GM23338 (cell line): Measurements from ENCODE around the gene TNC. TPM values are rescaled to one million over a fixed set of nuclear protein-coding genes. Genes with fewer than 3 reads are reported as not detected.

Experiments
- ATAC-seq: fragments of 200-7000 bp; cut with Tn5 transposase; 3 replicates; pipeline ENCODE4 v1.9.1; 2020
- DNase-seq: peaks from one replicate; pipeline ENCODE4 v3.0.0-alpha.2; 2015; ENCODE audit warnings: low spot score
- H2AFZ ChIP-seq: fragments of 200-600 bp; sonication (generic); 2 replicates; pipeline ENCODE4 v1.8.0; 2016; ENCODE audit warnings: antibody characterized with exemption, mild to moderate bottlenecking, moderate library complexity
- H3F3A ChIP-seq: fragments of 200-600 bp; sonication (generic); replicated peaks from 2 replicates; pipeline ENCODE4 v1.8.0; 2017; ENCODE audit warnings: antibody characterized with exemption, mixed run types, low read depth
- H3K27ac ChIP-seq: fragments of 200-600 bp; sonication (generic); 2 replicates; pipeline ENCODE4 v1.6.1; 2016; ENCODE audit warnings: low read depth
- H3K27me3 ChIP-seq: fragments of 200-600 bp; sonication (generic); 2 replicates; pipeline ENCODE4 v1.8.0; 2016; ENCODE audit warnings: mild to moderate bottlenecking, mixed run types, moderate library complexity; ENCODE audit not compliant: insufficient read depth
- H3K36me3 ChIP-seq: fragments of 200-600 bp; sonication (generic); 2 replicates; pipeline ENCODE4 v1.8.0; 2016; ENCODE audit warnings: mild to moderate bottlenecking; ENCODE audit not compliant: insufficient read depth
- H3K4me1 ChIP-seq: fragments of 200-600 bp; sonication (generic); 2 replicates; pipeline ENCODE4 v1.8.0; 2016; ENCODE audit warnings: mild to moderate bottlenecking, moderate library complexity; ENCODE audit not compliant: insufficient read depth
- H3K4me2 ChIP-seq: fragments of 200-600 bp; sonication (generic); 2 replicates; pipeline ENCODE4 v1.7.1; 2017; ENCODE audit warnings: mixed run types
- H3K4me3 ChIP-seq: fragments of 200-600 bp; sonication (generic); 2 replicates; pipeline ENCODE4 v1.6.1; 2016; ENCODE audit warnings: mixed run types
- H3K79me2 ChIP-seq: fragments of 200-600 bp; sonication (generic); replicated peaks from 2 replicates; pipeline ENCODE4 v1.8.0; 2017; ENCODE audit warnings: mild to moderate bottlenecking; ENCODE audit not compliant: insufficient read depth
- H3K9me2 ChIP-seq: fragments of 200-600 bp; sonication (generic); 2 replicates; pipeline ENCODE4 v1.8.0; 2017; ENCODE audit not compliant: insufficient read depth
- H4K20me1 ChIP-seq: fragments of 200-600 bp; sonication (generic); replicated peaks from 2 replicates; pipeline ENCODE4 v1.8.0; 2017; ENCODE audit warnings: mild to moderate bottlenecking; ENCODE audit not compliant: insufficient read depth
- H3K27ac Mint-ChIP-seq: 2 replicates; pipeline ENCODE4 v1.8.0; 2020; ENCODE audit warnings: inconsistent platforms, mild to moderate bottlenecking, moderate library complexity, mixed read lengths
- H3K27me3 Mint-ChIP-seq: 3 replicates; pipeline ENCODE4 v1.8.0; 2022; ENCODE audit warnings: low read depth, mild to moderate bottlenecking, moderate library complexity, mixed read lengths, inconsistent platforms; ENCODE audit not compliant: insufficient read depth, poor library complexity
- H3K36me3 Mint-ChIP-seq: 3 replicates; pipeline ENCODE4 v1.8.0; 2021; ENCODE audit warnings: low read depth, mild to moderate bottlenecking, inconsistent platforms, moderate library complexity, mixed read lengths
- H3K4me1 Mint-ChIP-seq: 3 replicates; pipeline ENCODE4 v1.8.0; 2020; ENCODE audit warnings: mild to moderate bottlenecking, inconsistent platforms, mixed read lengths
- H3K4me3 Mint-ChIP-seq: 3 replicates; pipeline ENCODE4 v1.8.0; 2021; ENCODE audit warnings: moderate library complexity, mild to moderate bottlenecking, inconsistent platforms, mixed read lengths
- H3K9me3 Mint-ChIP-seq: 3 replicates; pipeline ENCODE4 v1.8.0; 2020; ENCODE audit warnings: moderate library complexity, mild to moderate bottlenecking, inconsistent platforms, mixed read lengths
- CREB1 ChIP-seq: fragments of 250-450 bp; sonication (Bioruptor Pico); IDR thresholded peaks from 2 replicates; pipeline ENCODE4 v1.5.0; 2020; ENCODE audit warnings: low read depth, mild to moderate bottlenecking, moderate library complexity
- CTCF ChIP-seq, 2 experiments: fragments of 200-600 bp in 1 of 2; sonication (generic) in 1 of 2; conservative IDR thresholded peaks; 2 replicates each; pipeline versions ENCODE4 v1.5.1 to v1.6.1; 2016 to 2017; ENCODE audit warnings: antibody characterized with exemption in 2 of 2, low read depth in 2 of 2, mild to moderate bottlenecking in 2 of 2, moderate library complexity in 1 of 2
- ETS1 ChIP-seq: IDR thresholded peaks from 2 replicates; pipeline ENCODE4 v1.6.1; 2016; ENCODE audit warnings: antibody characterized with exemption
- JUNB ChIP-seq: IDR thresholded peaks from one replicate; pipeline ENCODE4 v1.6.1; 2016; ENCODE audit warnings: antibody characterized with exemption; ENCODE audit not compliant: unreplicated experiment
- POLR2AphosphoS5 ChIP-seq: IDR thresholded peaks from 2 replicates; pipeline ENCODE4 v1.6.1; 2016; ENCODE audit warnings: antibody characterized with exemption, low read depth
- REST ChIP-seq: IDR thresholded peaks from one replicate; pipeline ENCODE4 v1.6.1; 2018; ENCODE audit warnings: antibody characterized with exemption; ENCODE audit not compliant: unreplicated experiment
- ZNF114 ChIP-seq: fragments of 250-450 bp; sonication (Bioruptor Pico); IDR thresholded peaks from 2 replicates; pipeline ENCODE4 v1.5.0; 2020; ENCODE audit warnings: mild to moderate bottlenecking, moderate library complexity
- ZNF331 ChIP-seq: fragments of 250-450 bp; sonication (Bioruptor Pico); IDR thresholded peaks from 2 replicates; pipeline ENCODE4 v1.5.0; 2020; ENCODE audit warnings: low read depth, mild to moderate bottlenecking, moderate library complexity
- polyA plus RNA-seq: library from polyadenylated mRNA; unstranded; fragments of >200 nt; fragmentation: Nextera tagmentation; extraction: Ambion mirVana; gene quantifications from 2 replicates; pipeline ENCODE4 v1.2.1, GENCODE V29; 2016
- total RNA-seq: library from RNA; depleted of rRNA; stranded (reverse); fragments of >200 nt; shearing (Covaris generic); gene quantifications from 2 replicates; pipeline ENCODE4 v1.2.3, GENCODE V29; 2014

The TNC gene
- total and polyA plus RNA-seq, 2 experiments from 2014 or later: 0.89 to 2.7 TPM

DNA sequence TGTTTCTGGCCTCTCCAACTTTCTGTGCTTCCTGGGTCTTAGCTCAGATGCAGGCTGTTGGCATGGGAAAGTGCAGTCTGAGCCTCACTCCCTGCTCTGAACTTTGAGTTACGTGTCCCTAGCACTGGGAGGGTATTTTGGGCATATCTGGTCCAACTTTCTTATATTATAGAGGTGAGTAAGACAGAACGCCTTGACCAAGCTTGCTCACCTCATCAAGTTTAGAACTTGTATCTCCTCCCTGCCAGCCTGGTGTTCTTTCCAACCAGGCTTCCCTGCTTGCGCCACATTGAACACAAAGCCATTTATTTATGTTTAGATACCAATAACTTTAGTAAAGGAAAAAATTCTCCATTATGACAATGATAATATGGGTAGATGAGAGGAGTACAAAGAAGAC, 33.2 kb downstream of the TNC start:
- no peaks in the 10 kb centered on the region for H3K9me3 Mint-ChIP-seq
- H3F3A ChIP-seq: no peaks in the 10 kb centered on the region
- no peaks in the 10 kb centered on the region for H3K36me3 ChIP-seq
- no peak overlapping the region for H3K27ac ChIP-seq
- peaks cover 6% of the 10 kb centered on the region for H3K27me3 Mint-ChIP-seq
- no peaks in the 10 kb centered on the region for H4K20me1 ChIP-seq
- H3K79me2 ChIP-seq: no peaks in the 10 kb centered on the region
- no peak overlapping the region for H2AFZ ChIP-seq
- H3K9me2 ChIP-seq: no peaks in the 10 kb centered on the region; the same call in 1 of the 2 replicates
- no peak overlapping the region for H3K4me2 ChIP-seq
- ATAC-seq (no peak), DNase-seq (no peak)
- H3K27me3 ChIP-seq: no peaks in the 10 kb centered on the region
- no peak overlapping the region for H3K4me3 ChIP-seq
- H3K27ac Mint-ChIP-seq: no peak overlapping the region
- no peaks in the 10 kb centered on the region for H3K36me3 Mint-ChIP-seq
- H3K4me1 Mint-ChIP-seq: peaks cover 6% of the 10 kb centered on the region; the same call in 2 of the 3 replicates
- peaks cover 5% of the 10 kb centered on the region; the same call in 1 of the 2 replicates for H3K4me1 ChIP-seq
- H3K4me3 Mint-ChIP-seq: no peak overlapping the region
- TF ChIP-seq CTCF (conservative IDR thresholded peaks at IDR 0.05; ENCODE audit: low read depth in 2 of 2) (no peak), POLR2AphosphoS5 (no peak), CREB1 (CRISPR knock-in tag) (no peak), REST (no peak), ZNF114 (CRISPR knock-in tag) (no peak), ETS1 (no peak), ZNF331 (CRISPR knock-in tag) (no peak), JUNB (no peak)

DNA sequence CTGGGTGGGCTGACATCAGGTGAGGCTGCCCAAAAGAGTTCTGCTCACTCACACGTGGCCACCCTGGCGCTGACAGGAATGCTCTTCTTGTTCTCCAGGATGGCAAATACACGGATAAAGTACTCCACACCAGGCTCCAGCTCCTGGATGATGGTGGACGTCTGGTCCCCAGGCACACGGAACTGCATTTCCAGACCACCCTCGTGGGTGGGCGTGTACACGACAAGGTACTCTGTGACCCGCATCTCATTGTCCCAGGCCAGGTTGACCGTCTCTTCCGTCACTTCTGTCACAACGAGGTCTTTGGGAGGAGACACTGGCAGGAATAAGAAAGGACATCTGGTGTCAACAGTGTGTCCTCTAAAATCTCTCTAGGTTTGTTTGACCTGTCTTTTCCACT, 33.8 kb downstream of the TNC start:
- Histone ChIP-seq H3K27ac (no peak overlapping the region), H3K36me3 (no peaks in the 10 kb centered on the region), H4K20me1 (no peaks in the 10 kb centered on the region), H2AFZ (no peak overlapping the region), H3K4me1 (peaks cover 9% of the 10 kb centered on the region; the same call in 1 of the 2 replicates), H3K79me2 (no peaks in the 10 kb centered on the region), H3F3A (no peaks in the 10 kb centered on the region), H3K4me3 (no peak overlapping the region), H3K4me2 (no peak overlapping the region), H3K27me3 (no peaks in the 10 kb centered on the region), H3K9me2 (no peaks in the 10 kb centered on the region; the same call in 1 of the 2 replicates)
- H3K9me3 Mint-ChIP-seq: no peaks in the 10 kb centered on the region
- H3K4me1 Mint-ChIP-seq: peaks cover 9% of the 10 kb centered on the region
- no peaks in the 10 kb centered on the region for H3K36me3 Mint-ChIP-seq
- H3K27me3 Mint-ChIP-seq: peaks cover 6% of the 10 kb centered on the region
- TF ChIP-seq POLR2AphosphoS5 (no peak), JUNB (no peak), REST (no peak), ZNF331 (CRISPR knock-in tag) (no peak)
- ATAC-seq (no peak), DNase-seq (no peak)
- no peak overlapping the region for H3K4me3 Mint-ChIP-seq
- H3K27ac Mint-ChIP-seq: no peak overlapping the region
